Psoas muscle (tissue), 8 donors: Measurements from ENCODE around the gene AKT3. TPM values are rescaled to one million over a fixed set of nuclear protein-coding genes. Genes with fewer than 3 reads are reported as not detected.

Experiments
- ATAC-seq, 4 donors: fragments of 200-7000 bp; cut with Tn5 transposase; one replicate each; pipeline ENCODE4 v1.9.1; 2020; ENCODE audit warnings: moderate library complexity in 3 of 4, mild to moderate bottlenecking in 2 of 4
- DNase-seq, 2 donors: peaks; one replicate each; pipeline ENCODE4 v3.0.0-alpha.2; 2020
- H3K27ac ChIP-seq: fragments of 200-600 bp; one replicate; pipeline ENCODE4 v1.8.0; 2022
- H3K27me3 ChIP-seq, 3 donors: fragments of 200-600 bp in 1 of 3; one replicate each; pipeline versions ENCODE4 v1.6.1 to v1.8.0; 2013 to 2022; ENCODE audit warnings: low read length in 2 of 3, mild to moderate bottlenecking in 2 of 3, moderate library complexity in 1 of 3; ENCODE audit not compliant: insufficient read depth in 3 of 3
- H3K36me3 ChIP-seq, 2 donors: fragments of 200-600 bp in 1 of 2; one replicate each; pipeline versions ENCODE4 v1.6.1 to v1.8.0; 2013 to 2022; ENCODE audit warnings: low read depth in 1 of 2, mild to moderate bottlenecking in 1 of 2, moderate library complexity in 1 of 2; ENCODE audit not compliant: insufficient read depth in 1 of 2
- H3K4me1 ChIP-seq: fragments of 200-600 bp; one replicate; pipeline ENCODE4 v1.8.0; 2022
- H3K4me3 ChIP-seq: fragments of 200-600 bp; one replicate; pipeline ENCODE4 v1.8.0; 2022; ENCODE audit warnings: mild to moderate bottlenecking
- H3K9me3 ChIP-seq: fragments of 200-600 bp; one replicate; pipeline ENCODE4 v1.8.0; 2022
- CTCF ChIP-seq: fragments of 200-600 bp; IDR thresholded peaks from one replicate; pipeline ENCODE4 v1.8.0; 2022; ENCODE audit warnings: antibody characterized with exemption
- WGBS, 3 donors: extraction: QIAGEN DNeasy Blood & Tissue Kit; methylation state at CpG; one replicate each; pipeline versions ENCODE4 v1.1.6 to v1.1.7; 2013; 5-methylcytosine and 5-hydroxymethylcytosine counted together
- intact Hi-C, 2 donors: fragments of 100-400 bp; cut with DNase I; formaldehyde crosslinking; loops; one replicate each; pipeline versions ENCODE4 v1.11.0 to v1.14.2; 2022
- polyA plus RNA-seq, 3 donors: library from polyadenylated mRNA; stranded (reverse); fragments of 200-250 nt; gene quantifications; one replicate each; pipeline ENCODE4 v1.2.3, GENCODE V29; 2013
- total RNA-seq, 4 donors: library from RNA; stranded (reverse); fragmentation: NEBNext Ultra II Directional in 2 of 4; extraction: Animal tissue kit (Norgen Biotek cat#: 25700) in 2 of 4; gene quantifications; one replicate each; pipeline versions ENCODE4 v1.2.1 to v1.2.4, GENCODE V29; 2021 to 2023
- donor health status: healthy with polysubstance abuse.
- donor health status: DM: no; HTN: no; CAD: no; lungs with moderate emphysema.
- donor health status: Bipolar disorder and iron deficiency.
- donor health status: healthy.
- donor health status: DM: yes; HTN: yes; CAD: no.
- donor health status: DM: no; HTN: no; CAD: no.
- donor health status: DM: no; HTN: no; CAD: no.
- donor health status: DM: yes; HTN: yes; CAD: no.

AKT3 gene
- total and polyA plus RNA-seq, 7 donors: 3.3 to 25.1 (median 9.8) TPM

- intact Hi-C loops: loop anchor here in 1 of 2 donors (10.0 kb wide), 1 partner anchor 262 kb away; no protein-coding TSS in a partner anchor
These were observed 366.8 kb downstream of the AKT3 start for GRCh38 chr1:243483071-243483771.

GRCh38 chr1:243482141-243483022 lies 367.7 kb downstream of the AKT3 start:
- Histone ChIP-seq H3K36me3 (no peaks in the 10 kb centered on the region), H3K4me3 (peak overlapping the region; percentile 51), H3K9me3 (no peaks in the 10 kb centered on the region), H3K27me3 (no peaks in the 10 kb centered on the region), H3K4me1 (peaks cover 5% of the 10 kb centered on the region), H3K27ac (no peak overlapping the region)
- DNase-seq (no peak), ATAC-seq (peak in 3 of 4 donors; percentile 17 to 63 (median 42))
- no peak for TF ChIP-seq CTCF
- 34 to 41% (median 38%) methylated on average over 25 of the region's 25 CpGs for WGBS, 3 donors
- intact Hi-C loops: loop anchor here in 1 of 2 donors (10.0 kb wide), 1 partner anchor 262 kb away; no protein-coding TSS in a partner anchor

More at GRCh38 chr1:243483071-243483771, 366.8 kb downstream of the AKT3 start:
- Histone ChIP-seq H3K4me1 (peaks cover 5% of the 10 kb centered on the region), H3K4me3 (peak overlapping the region; percentile 51), H3K9me3 (no peaks in the 10 kb centered on the region), H3K27ac (no peak overlapping the region), H3K36me3 (no peaks in the 10 kb centered on the region), H3K27me3 (no peaks in the 10 kb centered on the region)
- TF ChIP-seq CTCF: no peak
- ATAC-seq: peak in 1 of 4 donors; percentile 40
- DNase-seq: no peak
- WGBS, 3 donors: 27 to 43% (median 31%) methylated on average over 22 to 60 of the region's 60 CpGs

GRCh38 chr1:243481101-243481500 lies 368.9 kb downstream of the AKT3 start:
- intact Hi-C loops: loop anchor here in 1 of 2 donors (10.0 kb wide), 1 partner anchor 264 kb away; no protein-coding TSS in a partner anchor
- WGBS, 3 donors: 96 to 98% (median 98%) methylated on average over 5 of the region's 5 CpGs

GRCh38 chr1:243477731-243478290 lies 372.2 kb downstream of the AKT3 start:
- TF ChIP-seq CTCF: no peak
- intact Hi-C loops: no loop called here

More at GRCh38 chr1:243481101-243481500, 368.9 kb downstream of the AKT3 start:
- H3K4me3 ChIP-seq: no peak overlapping the region
- H3K27me3 ChIP-seq: no peaks in the 10 kb centered on the region
- ATAC-seq (no peak), DNase-seq (no peak)
- H3K27ac ChIP-seq: no peak overlapping the region
- H3K4me1 ChIP-seq: peaks cover 5% of the 10 kb centered on the region
- TF ChIP-seq CTCF: no peak
- H3K9me3 ChIP-seq: no peaks in the 10 kb centered on the region
- H3K36me3 ChIP-seq: no peaks in the 10 kb centered on the region

More at GRCh38 chr1:243477731-243478290, 372.2 kb downstream of the AKT3 start:
- Histone ChIP-seq H3K4me3 (no peak overlapping the region), H3K27ac (no peak overlapping the region), H3K27me3 (no peaks in the 10 kb centered on the region), H3K9me3 (no peaks in the 10 kb centered on the region), H3K36me3 (no peaks in the 10 kb centered on the region), H3K4me1 (peaks cover 4% of the 10 kb centered on the region)
- ATAC-seq (no peak), DNase-seq (no peak)
- WGBS, 3 donors: 81 to 88% (median 87%) methylated on average over 7 of the region's 7 CpGs
